KMS-11 (cell line): ENCODE results near the gene IFI44L.

Experiments used
- H2AFZ ChIP-seq: fragments of 200-600 bp; sonication (generic); 2 replicates; pipeline ENCODE4 v1.6.1; 2016; ENCODE audit warnings: antibody characterized with exemption, mixed run types, low read depth
- H3K27ac ChIP-seq: fragments of 200-600 bp; sonication (generic); 2 replicates; pipeline ENCODE4 v1.6.1; 2016; ENCODE audit warnings: mild to moderate bottlenecking, mixed run types
- H3K27me3 ChIP-seq: fragments of 200-600 bp; sonication (generic); 2 replicates; pipeline ENCODE4 v1.6.1; 2017; ENCODE audit warnings: mild to moderate bottlenecking, low read depth, mixed run types, moderate library complexity; ENCODE audit not compliant: insufficient read depth
- H3K36me3 ChIP-seq: fragments of 200-600 bp; sonication (generic); 2 replicates; pipeline ENCODE4 v1.6.1; 2017; ENCODE audit warnings: mild to moderate bottlenecking, mixed run types; ENCODE audit not compliant: insufficient read depth
- H3K4me1 ChIP-seq: fragments of 200-600 bp; sonication (generic); 2 replicates; pipeline ENCODE4 v1.6.1; 2016; ENCODE audit warnings: mild to moderate bottlenecking, low read depth, mixed run types; ENCODE audit not compliant: poor library complexity, severe bottlenecking
- H3K4me2 ChIP-seq: fragments of 200-600 bp; sonication (generic); 2 replicates; pipeline ENCODE4 v1.7.0; 2016; ENCODE audit warnings: mild to moderate bottlenecking, mixed run types
- H3K4me3 ChIP-seq: fragments of 200-600 bp; sonication (generic); IDR thresholded peaks from 2 replicates; pipeline ENCODE4 v1.6.1; 2017; ENCODE audit warnings: low read depth, low read length, mixed read lengths; ENCODE audit not compliant: insufficient read depth
- H3K79me2 ChIP-seq: fragments of 200-600 bp; sonication (generic); 2 replicates; pipeline ENCODE4 v1.6.1; 2016; ENCODE audit warnings: low read depth, mixed run types; ENCODE audit not compliant: insufficient read depth
- H3K9ac ChIP-seq: fragments of 200-600 bp; sonication (generic); 2 replicates; pipeline ENCODE4 v1.6.1; 2016; ENCODE audit warnings: mild to moderate bottlenecking, mixed run types
- H4K20me1 ChIP-seq: fragments of 200-600 bp; sonication (generic); 2 replicates; pipeline ENCODE4 v1.6.1; 2016; ENCODE audit warnings: mild to moderate bottlenecking, mixed run types; ENCODE audit not compliant: insufficient read depth
- TF ChIP-seq, protein P1 (sequence below): fragments of 200-600 bp; sonication (generic); conservative IDR thresholded peaks from 2 replicates; pipeline ENCODE4 v1.6.1; 2017; ENCODE audit warnings: low read depth, mild to moderate bottlenecking, antibody characterized with exemption, low read length, moderate library complexity, mixed read lengths

IFI44L gene

DNA sequence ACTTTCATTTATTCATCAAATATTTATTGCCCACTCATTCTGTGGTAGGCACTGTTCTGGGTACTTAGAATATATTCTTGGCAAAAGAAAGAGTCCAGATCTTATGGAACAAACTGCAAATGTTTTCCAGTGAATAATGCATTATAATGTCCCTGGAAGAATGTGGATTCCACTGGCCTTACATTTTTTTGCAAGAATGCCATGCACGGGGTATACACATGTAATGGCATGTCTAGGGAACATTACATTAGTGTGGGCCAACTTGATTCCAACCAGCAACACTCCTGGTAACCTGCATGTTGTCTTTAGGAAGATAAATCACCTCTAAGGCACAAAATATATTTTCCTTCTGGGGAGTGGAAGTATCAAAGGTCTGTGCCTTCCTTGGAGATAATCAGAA lies 33.0 kb upstream of the IFI44L start:
- TF ChIP-seq, protein P1, sequence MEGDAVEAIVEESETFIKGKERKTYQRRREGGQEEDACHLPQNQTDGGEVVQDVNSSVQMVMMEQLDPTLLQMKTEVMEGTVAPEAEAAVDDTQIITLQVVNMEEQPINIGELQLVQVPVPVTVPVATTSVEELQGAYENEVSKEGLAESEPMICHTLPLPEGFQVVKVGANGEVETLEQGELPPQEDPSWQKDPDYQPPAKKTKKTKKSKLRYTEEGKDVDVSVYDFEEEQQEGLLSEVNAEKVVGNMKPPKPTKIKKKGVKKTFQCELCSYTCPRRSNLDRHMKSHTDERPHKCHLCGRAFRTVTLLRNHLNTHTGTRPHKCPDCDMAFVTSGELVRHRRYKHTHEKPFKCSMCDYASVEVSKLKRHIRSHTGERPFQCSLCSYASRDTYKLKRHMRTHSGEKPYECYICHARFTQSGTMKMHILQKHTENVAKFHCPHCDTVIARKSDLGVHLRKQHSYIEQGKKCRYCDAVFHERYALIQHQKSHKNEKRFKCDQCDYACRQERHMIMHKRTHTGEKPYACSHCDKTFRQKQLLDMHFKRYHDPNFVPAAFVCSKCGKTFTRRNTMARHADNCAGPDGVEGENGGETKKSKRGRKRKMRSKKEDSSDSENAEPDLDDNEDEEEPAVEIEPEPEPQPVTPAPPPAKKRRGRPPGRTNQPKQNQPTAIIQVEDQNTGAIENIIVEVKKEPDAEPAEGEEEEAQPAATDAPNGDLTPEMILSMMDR: no peak
- Histone ChIP-seq H3K79me2 (no peaks in the 10 kb centered on the region), H3K27me3 (no peaks in the 10 kb centered on the region), H3K4me2 (no peak overlapping the region), H3K27ac (no peak overlapping the region), H2AFZ (no peak overlapping the region), H3K4me3 (no peak overlapping the region), H3K4me1 (no peaks in the 10 kb centered on the region), H3K9ac (no peak overlapping the region), H3K36me3 (no peaks in the 10 kb centered on the region), H4K20me1 (no peaks in the 10 kb centered on the region)

DNA sequence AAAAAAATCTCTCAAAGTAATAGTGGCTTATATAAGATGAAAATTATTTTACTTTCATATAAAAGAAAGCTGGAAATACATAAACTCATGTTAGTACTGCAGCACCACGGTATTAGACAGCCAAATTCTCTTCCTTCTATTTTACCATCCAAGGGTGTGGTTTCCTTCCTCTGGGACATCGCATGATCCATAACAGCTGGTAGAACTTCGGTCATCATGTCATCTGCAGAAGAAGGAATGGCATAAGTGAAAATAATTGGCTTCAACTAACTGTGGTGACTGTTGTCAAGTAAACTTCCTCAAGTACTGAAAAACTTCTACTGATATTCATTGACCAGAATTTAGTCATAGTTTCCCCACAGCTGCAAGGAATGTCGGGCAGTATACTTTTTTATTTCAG lies 28.3 kb upstream of the IFI44L start:
- Histone ChIP-seq H3K27ac (no peak overlapping the region), H3K27me3 (no peaks in the 10 kb centered on the region), H3K4me3 (no peak overlapping the region), H3K36me3 (no peaks in the 10 kb centered on the region), H4K20me1 (no peaks in the 10 kb centered on the region), H2AFZ (no peak overlapping the region), H3K4me2 (no peak overlapping the region), H3K9ac (no peak overlapping the region), H3K4me1 (no peaks in the 10 kb centered on the region), H3K79me2 (no peaks in the 10 kb centered on the region)
- TF ChIP-seq, protein P1: no peak

DNA sequence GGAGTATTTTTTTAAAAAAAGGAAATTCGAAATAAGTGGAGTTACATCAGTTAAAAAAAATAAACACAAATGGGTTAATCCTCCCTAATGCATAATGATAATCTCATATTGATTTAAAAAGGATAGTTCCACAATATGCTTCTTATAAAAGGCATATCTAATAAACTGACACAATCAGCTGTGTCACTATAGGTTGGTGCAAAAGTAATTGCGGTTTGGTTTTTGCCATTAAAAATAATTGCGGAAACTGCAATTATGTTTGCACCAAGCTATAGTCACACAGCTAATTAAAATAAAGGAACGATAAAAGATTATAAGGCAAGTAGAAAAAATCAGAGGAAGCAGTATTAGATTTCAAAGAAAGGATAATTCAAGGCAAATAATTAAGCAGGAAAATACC lies 21.0 kb upstream of the IFI44L start:
- Histone ChIP-seq H3K4me3 (no peak overlapping the region), H3K4me2 (no peak overlapping the region), H2AFZ (no peak overlapping the region), H3K4me1 (no peaks in the 10 kb centered on the region), H3K9ac (no peak overlapping the region), H3K27me3 (no peaks in the 10 kb centered on the region), H4K20me1 (no peaks in the 10 kb centered on the region), H3K27ac (no peak overlapping the region), H3K79me2 (no peaks in the 10 kb centered on the region), H3K36me3 (no peaks in the 10 kb centered on the region)
- TF ChIP-seq, protein P1: no peak

DNA sequence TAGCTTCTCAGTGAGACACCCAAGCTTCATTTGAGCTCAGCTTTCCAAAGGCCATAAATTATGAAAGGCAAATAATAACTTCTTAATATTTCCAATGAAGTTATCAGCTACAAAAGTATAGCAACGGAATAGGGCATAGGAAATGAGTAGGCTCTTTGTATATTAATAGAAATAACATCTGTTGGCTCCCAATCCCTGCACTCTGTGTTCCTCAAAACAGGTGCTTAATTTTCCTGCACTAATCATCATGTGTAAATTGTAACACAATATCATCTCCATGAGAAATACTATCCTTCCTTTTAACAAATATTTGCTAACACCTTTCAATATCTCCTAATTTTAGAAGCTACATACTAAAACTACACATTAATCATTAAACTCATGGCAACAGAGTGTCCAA lies 19.2 kb upstream of the IFI44L start:
- TF ChIP-seq, protein P1: no peak
- Histone ChIP-seq H3K9ac (no peak overlapping the region), H3K4me2 (no peak overlapping the region), H3K4me1 (peaks cover 2% of the 10 kb centered on the region), H4K20me1 (no peaks in the 10 kb centered on the region), H3K27ac (no peak overlapping the region), H3K79me2 (no peaks in the 10 kb centered on the region), H3K4me3 (no peak overlapping the region), H2AFZ (no peak overlapping the region), H3K27me3 (no peaks in the 10 kb centered on the region), H3K36me3 (no peaks in the 10 kb centered on the region)
